CD4-positive, alpha-beta T cell treated with Interleukin-2 at 100 ng/mL for 4 hours (primary cell): ENCODE measurements around the gene SYT15.
"Not testable (repeated sequence)": the region's sequence is repeated elsewhere in the genome, so short reads cannot be mapped to it uniquely, and the experiment has no call there.

Experiments
- DNase-seq: peaks from one replicate; pipeline ENCODE4 v3.0.0-alpha.2; 2020; ENCODE audit warnings: low spot score

SYT15 gene

GRCh38 chr10:46589589-46589988 lies 10.7 kb downstream of the SYT15 start:
- DNase-seq, result not testable (repeated sequence)

GRCh38 chr10:46591053-46591452 lies 12.1 kb downstream of the SYT15 start:
- DNase-seq, result not testable (repeated sequence)

- DNase-seq, result not testable (repeated sequence)
Observed at GRCh38 chr10:46593307-46593706, 14.4 kb downstream of the SYT15 start.

GRCh38 chr10:46594453-46595063 lies 15.6 kb downstream of the SYT15 start:
- not testable (repeated sequence) for DNase-seq

GRCh38 chr10:46596570-46596969 lies 17.6 kb downstream of the SYT15 start:
- not testable (repeated sequence) for DNase-seq

- DNase-seq, result not testable (repeated sequence)
Observed at GRCh38 chr10:46597616-46598246, 18.8 kb downstream of the SYT15 start.

GRCh38 chr10:46600516-46600915 lies 21.6 kb downstream of the SYT15 start:
- not testable (repeated sequence) for DNase-seq

- DNase-seq, result not testable (repeated sequence)
Observed at GRCh38 chr10:46615540-46615939, 36.6 kb downstream of the SYT15 start.

GRCh38 chr10:46616227-46616626 lies 37.3 kb downstream of the SYT15 start:
- DNase-seq, result not testable (repeated sequence)

GRCh38 chr10:46617134-46617533 lies 38.2 kb downstream of the SYT15 start:
- DNase-seq, result not testable (repeated sequence)

- DNase-seq, result not testable (repeated sequence)
Observed at GRCh38 chr10:46617913-46618312, 39.0 kb downstream of the SYT15 start.

GRCh38 chr10:46623899-46624654 lies 45.1 kb downstream of the SYT15 start:
- DNase-seq, result not testable (repeated sequence)

GRCh38 chr10:46629805-46630204 lies 50.9 kb downstream of the SYT15 start:
- DNase-seq, result not testable (repeated sequence)

- DNase-seq, result not testable (repeated sequence)
Observed at GRCh38 chr10:46630816-46631215, 51.9 kb downstream of the SYT15 start.

GRCh38 chr10:46631683-46632082 lies 52.8 kb downstream of the SYT15 start:
- DNase-seq, result not testable (repeated sequence)

- not testable (repeated sequence) for DNase-seq
Observed at GRCh38 chr10:46634698-46635097, 55.8 kb downstream of the SYT15 start.

- not testable (repeated sequence) for DNase-seq
Observed at GRCh38 chr10:46635364-46635959, 56.5 kb downstream of the SYT15 start.

GRCh38 chr10:46640005-46640404 lies 61.1 kb downstream of the SYT15 start:
- DNase-seq, result not testable (repeated sequence)
